Heart left ventricle (tissue), 16 donors: ENCODE data around the gene TMEM86B. TPM values are rescaled to one million over a fixed set of nuclear protein-coding genes. Genes with fewer than 3 reads are reported as not detected.

Source experiments
- ATAC-seq, 4 donors: fragments of 200-7000 bp; cut with Tn5 transposase; one replicate each; pipeline ENCODE4 v1.9.1; 2020 to 2022; ENCODE audit warnings: moderate library complexity in 4 of 4, mild to moderate bottlenecking in 3 of 4, moderate number of reproducible peaks in 1 of 4
- DNase-seq, 5 donors: peaks; one replicate each; pipeline ENCODE4 v3.0.0-alpha.2; 2020
- H3K27ac ChIP-seq, 12 donors: fragments of 200-600 bp; sonication (generic) in 4 of 12; one replicate each; pipeline versions ENCODE4 v1.5.0 to v1.8.0; 2016 to 2022; ENCODE audit warnings: mild to moderate bottlenecking in 2 of 12
- H3K27me3 ChIP-seq, 9 donors: fragments of 200-600 bp; sonication (generic) in 2 of 9; one replicate each; pipeline versions ENCODE4 v1.5.1 to v1.8.0; 2016 to 2022; ENCODE audit warnings: mild to moderate bottlenecking in 3 of 9
- H3K36me3 ChIP-seq, 9 donors: fragments of 200-600 bp; sonication (generic) in 2 of 9; one replicate each; pipeline versions ENCODE4 v1.5.0 to v1.8.0; 2018 to 2022; ENCODE audit warnings: mild to moderate bottlenecking in 2 of 9
- H3K4me1 ChIP-seq, 12 donors: fragments of 200-600 bp; sonication (generic) in 4 of 12; one replicate each; pipeline versions ENCODE4 v1.5.0 to v1.8.0; 2016 to 2022; ENCODE audit warnings: mild to moderate bottlenecking in 3 of 12
- H3K4me3 ChIP-seq, 12 donors: fragments of 200-600 bp; sonication (generic) in 4 of 12; one replicate each; pipeline versions ENCODE4 v1.5.0 to v1.8.0; 2017 to 2022; ENCODE audit warnings: mild to moderate bottlenecking in 9 of 12, moderate library complexity in 4 of 12
- H3K9me3 ChIP-seq, 12 donors: fragments of 200-600 bp; sonication (generic) in 4 of 12; one replicate each; pipeline versions ENCODE4 v1.5.0 to v1.8.0; 2016 to 2022; ENCODE audit warnings: mild to moderate bottlenecking in 1 of 12
- CTCF ChIP-seq, 12 donors: fragments of 200-600 bp; sonication (generic) in 4 of 12; IDR thresholded peaks; one replicate each; pipeline versions ENCODE4 v1.5.0 to v1.8.0; 2018 to 2022; ENCODE audit warnings: antibody characterized with exemption in 12 of 12, mild to moderate bottlenecking in 5 of 12
- POLR2A ChIP-seq, 2 donors: fragments of 450-650 bp; IDR thresholded peaks; one replicate each; pipeline ENCODE4 v1.6.1; 2017; ENCODE audit warnings: antibody characterized with exemption in 2 of 2, mild to moderate bottlenecking in 2 of 2, moderate library complexity in 2 of 2
- WGBS, 4 donors: extraction: QIAGEN DNeasy Blood & Tissue Kit in 2 of 4; methylation state at CpG; one replicate each; pipeline versions ENCODE4 v1.1.5 to v1.1.7; 2013 to 2018; 5-methylcytosine and 5-hydroxymethylcytosine counted together
- intact Hi-C, 10 donors: fragments of 100-400 bp; cut with DNase I; formaldehyde crosslinking; loops; one replicate each; pipeline versions ENCODE4 v1.11.1 to v1.14.2; 2022
- polyA plus RNA-seq, 2 donors: library from polyadenylated mRNA; stranded (reverse); fragments of 200-250 nt; gene quantifications; one replicate each; pipeline ENCODE4 v1.2.3, GENCODE V29; 2013
- total RNA-seq, 9 donors: library from RNA; depleted of rRNA in 2 of 9; stranded (reverse); fragments of >200 nt in 2 of 9; fragmentation: NEBNext Ultra II Directional in 3 of 9; extraction: Animal tissue kit (Norgen Biotek cat#: 25700) in 3 of 9; gene quantifications; one replicate each; pipeline versions ENCODE4 v1.1.0 to v1.2.4, GENCODE V29; 2016 to 2023
- donor health status: ischemic (EF 13 %, LVEDD 7.1; RV severe dilation, severe dysfunction).
- donor health status: healthy with polysubstance abuse.
- donor health status: DM: no; HTN: yes; CAD: no.
- donor health status: DM: no; HTN: no; CAD: no.
- donor health status: ischemic (EF 25% LVEDD 6.9; RV normal size, moderate dysfunction).
- donor health status: ischemic (EF 25% LVEDD 5.7; RV mildly dilated, moderate dysfunction).
- donor health status: healthy.
- donor health status: DM: yes; HTN: yes; CAD: no.
- donor health status: ischemic (EF 35%, LVEDD 5.7; RV mildly dilated, moderate dysfunction).
- donor health status: nonischemic (EF 11% LVEDD 7.7; RV severe dilation, severe dysfunction).
- donor health status: DM: yes; HTN: yes; CAD: no.
- donor health status: PGD.
- donor health status: ischemic (EF 29% LVEDD 5.4; RV normal size, mild dysfunction).
- donor health status: nonischemic (EF 23%, LVEDD 6.1; RV moderate dilation, normal function).

Gene TMEM86B
- total and polyA plus RNA-seq, 11 donors: 0.64 to 3.1 (median 2.2) TPM

- H3K4me3 ChIP-seq: no peak overlapping the region
- no peaks in the 10 kb centered on the region for H3K27me3 ChIP-seq
- H3K27ac ChIP-seq: peak overlapping the region in 1 of 12 donors; percentile 42
- ATAC-seq (no peak), DNase-seq (no peak)
- H3K4me1 ChIP-seq: peaks cover 0 to 25% (median 10%) of the 10 kb centered on the region in 12 donors
- 81 to 85% (median 83%) methylated on average over 17 of the region's 17 CpGs for WGBS, 4 donors
- H3K36me3 ChIP-seq: peaks cover 0 to 56% (median 47%) of the 10 kb centered on the region in 9 donors
- intact Hi-C loops: no loop called here
- no peak for TF ChIP-seq CTCF (IDR thresholded peaks at IDR 0.05)
- TF ChIP-seq POLR2A (IDR thresholded peaks at IDR 0.05): no peak
- H3K9me3 ChIP-seq: no peaks in the 10 kb centered on the region
These were observed 47.5 kb upstream of the TMEM86B start for GRCh38 chr19:55275851-55276719.

- no peak for DNase-seq
- 88 to 96% (median 94%) methylated on average over 25 to 36 of the region's 36 CpGs for WGBS, 4 donors
- intact Hi-C loops: no loop called here
- Histone ChIP-seq H3K36me3 (peaks cover 0 to 66% (median 53%) of the 10 kb centered on the region in 9 donors), H3K4me3 (no peak overlapping the region), H3K27ac (no peak overlapping the region), H3K9me3 (no peaks in the 10 kb centered on the region), H3K27me3 (no peaks in the 10 kb centered on the region), H3K4me1 (peaks cover 0 to 14% (median 2%) of the 10 kb centered on the region in 12 donors)
- TF ChIP-seq POLR2A (IDR thresholded peaks at IDR 0.05) (no peak), CTCF (IDR thresholded peaks at IDR 0.05) (no peak)
- no peak for ATAC-seq
These were observed 45.6 kb upstream of the TMEM86B start for GRCh38 chr19:55273978-55274707.

GRCh38 chr19:55272142-55272541 is 43.6 kb upstream of the TMEM86B start:
- H3K4me1 ChIP-seq: peaks cover 0 to 4% (median 0%) of the 10 kb centered on the region in 12 donors
- no peaks in the 10 kb centered on the region for H3K27me3 ChIP-seq
- ATAC-seq (no peak), DNase-seq (no peak)
- H3K4me3 ChIP-seq: no peak overlapping the region
- WGBS, 4 donors: 93 to 94% (median 93%) methylated on average over 18 of the region's 18 CpGs
- H3K36me3 ChIP-seq: peaks cover 0 to 66% (median 49%) of the 10 kb centered on the region in 9 donors
- no peak for TF ChIP-seq CTCF (IDR thresholded peaks at IDR 0.05)
- intact Hi-C loops: no loop called here
- H3K9me3 ChIP-seq: no peaks in the 10 kb centered on the region
- H3K27ac ChIP-seq: no peak overlapping the region
